Measurements from ENCODE around the gene GHSR.

GHSR gene

DNA sequence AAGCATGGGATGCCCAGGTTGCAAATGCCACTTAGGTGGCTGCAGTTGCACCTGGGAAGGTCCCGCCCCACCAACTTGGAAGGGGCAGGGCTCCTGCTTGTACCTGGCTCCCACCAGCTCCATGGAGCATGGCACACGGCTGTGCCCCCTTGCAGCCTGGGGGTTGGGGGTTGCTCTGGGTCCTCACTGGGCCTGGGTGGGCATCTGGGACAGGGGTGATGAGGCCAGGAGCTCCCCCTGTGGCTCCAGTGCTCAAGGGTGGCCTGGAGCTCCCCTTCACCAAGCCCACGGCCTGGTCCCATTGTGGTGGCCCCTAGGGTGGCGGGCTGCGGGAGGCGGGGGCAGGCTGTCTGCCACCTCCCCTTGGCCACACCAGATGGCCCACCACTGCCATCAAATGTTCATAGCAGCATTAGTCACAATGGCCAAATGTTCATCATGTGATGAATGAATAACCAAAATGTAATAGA is 36.7 kb downstream of the GHSR start:
- Histone ChIP-seq H4K91ac (ENCODE audit: low read depth, low read length, poor library complexity) (no peak overlapping the region), H2BK12ac (ENCODE audit: low read length) (no peak overlapping the region), H3K4ac (ENCODE audit: low read length) (peak overlapping the region; percentile 85), H3K23ac (ENCODE audit: low read depth, low read length, poor library complexity) (no peak overlapping the region), H2BK15ac (ENCODE audit: low read length) (no peak overlapping the region), H2BK5ac (ENCODE audit: low read length) (no peak overlapping the region), H2BK120ac (ENCODE audit: low read depth, low read length) (no peak overlapping the region), H3K36me3 (replicated peaks in 1 of 2; ENCODE audit: control insufficient read depth in 2 of 2, insufficient read depth in 2 of 2, low read length in 2 of 2) (no peaks in the 10 kb centered on the region), H3K27me3 (ENCODE audit: control insufficient read depth in 3 of 3, insufficient read depth in 3 of 3, low read depth in 1 of 3, low read length in 3 of 3) (no peaks in the 10 kb centered on the region), H3K9ac (ENCODE audit: low read depth, low read length, poor library complexity) (no peak overlapping the region), H3K4me1 (ENCODE audit: control insufficient read depth in 2 of 2, insufficient read depth in 1 of 2, low read depth in 1 of 2, low read length in 2 of 2) (no peaks in the 10 kb centered on the region), H3K14ac (ENCODE audit: low read length) (peak overlapping the region; percentile 44), H3K4me3 (ENCODE audit: low read length in 2 of 2) (peak overlapping the region in 1 of 2 donors; percentile 47), H4K8ac (ENCODE audit: low read depth, low read length) (no peak overlapping the region), H3K79me1 (ENCODE audit: low read depth, low read length) (no peaks in the 10 kb centered on the region), H3K4me2 (ENCODE audit: insufficient read depth, low read length, poor library complexity, severe bottlenecking) (no peak overlapping the region), H2AK5ac (ENCODE audit: low read depth, low read length) (no peak overlapping the region), H3K18ac (ENCODE audit: low read length) (peak overlapping the region; percentile 67), H2AFZ (ENCODE audit: low read length) (no peak overlapping the region), H3K9me3 (replicated peaks in 1 of 2; ENCODE audit: control insufficient read depth in 2 of 2, insufficient read depth in 1 of 2, low read depth in 1 of 2, low read length in 2 of 2) (no peaks in the 10 kb centered on the region), H3K27ac (replicated peaks; ENCODE audit: low read length) (no peak overlapping the region)
- no CpG with 5 or more reads among the region's 6 CpGs for WGBS, 2 donors (ENCODE audit: extremely low coverage in 2 of 2, insufficient read length in 2 of 2, insufficient replicate concordance in 1 of 2)
- DNase-seq (ENCODE audit: low spot score): no peak

DNA sequence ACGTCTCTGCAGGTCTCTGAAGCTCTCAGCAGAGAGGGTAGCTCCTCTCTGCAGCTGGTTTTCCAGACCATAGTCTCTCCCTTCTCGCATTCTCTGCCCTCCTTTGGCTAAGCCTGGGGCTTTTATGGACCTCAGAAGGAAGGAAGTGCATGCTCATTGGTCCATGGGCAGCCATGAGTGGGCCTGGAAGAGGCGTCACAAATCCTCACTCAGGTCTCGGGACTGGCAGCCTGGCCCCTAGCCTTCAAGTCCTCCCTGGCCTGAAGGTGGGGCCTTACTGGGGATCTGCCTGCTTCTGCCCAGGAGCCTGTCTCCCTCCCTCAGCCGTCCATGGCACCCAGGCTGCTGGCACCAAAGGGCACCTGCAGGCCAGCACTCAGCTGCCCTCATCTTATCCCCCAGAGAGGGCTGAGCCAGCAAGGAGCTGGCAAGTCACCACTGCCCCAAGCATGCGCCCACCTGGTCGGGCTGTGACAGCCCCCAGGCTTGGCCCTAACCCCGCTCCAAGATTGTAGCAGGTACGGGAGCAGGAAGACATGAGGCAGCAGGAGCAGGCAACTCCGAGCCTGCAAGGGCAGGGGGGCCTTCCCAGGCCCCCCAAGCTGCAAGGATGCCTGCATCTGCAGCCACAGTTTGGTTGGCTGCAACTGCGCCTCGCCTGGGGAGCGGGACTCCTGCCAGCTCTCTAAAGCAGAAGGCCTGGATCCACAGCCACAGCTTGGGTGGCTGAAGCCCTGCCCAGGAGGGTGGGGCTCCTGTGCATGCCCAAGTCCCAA is 37.4 kb downstream of the GHSR start:
- no peak overlapping the region for H4K91ac ChIP-seq (ENCODE audit: low read depth, low read length, poor library complexity)
- H3K4ac ChIP-seq (ENCODE audit: low read length): no peak overlapping the region
- H3K23ac ChIP-seq (ENCODE audit: low read depth, low read length, poor library complexity): no peak overlapping the region
- no peak overlapping the region for H4K8ac ChIP-seq (ENCODE audit: low read depth, low read length)
- no peaks in the 10 kb centered on the region for H3K4me1 ChIP-seq (ENCODE audit: control insufficient read depth in 2 of 2, insufficient read depth in 1 of 2, low read depth in 1 of 2, low read length in 2 of 2)
- DNase-seq (ENCODE audit: low spot score): no peak
- no peaks in the 10 kb centered on the region for H3K9me3 ChIP-seq (replicated peaks in 1 of 2; ENCODE audit: control insufficient read depth in 2 of 2, insufficient read depth in 1 of 2, low read depth in 1 of 2, low read length in 2 of 2)
- H2BK120ac ChIP-seq (ENCODE audit: low read depth, low read length): no peak overlapping the region
- no peaks in the 10 kb centered on the region for H3K79me1 ChIP-seq (ENCODE audit: low read depth, low read length)
- no peak overlapping the region for H3K9ac ChIP-seq (ENCODE audit: low read depth, low read length, poor library complexity)
- no peak overlapping the region for H2BK5ac ChIP-seq (ENCODE audit: low read length)
- no peaks in the 10 kb centered on the region for H3K36me3 ChIP-seq (replicated peaks in 1 of 2; ENCODE audit: control insufficient read depth in 2 of 2, insufficient read depth in 2 of 2, low read length in 2 of 2)
- peak overlapping the region; percentile 5 for H3K18ac ChIP-seq (ENCODE audit: low read length)
- no peak overlapping the region for H3K27ac ChIP-seq (replicated peaks; ENCODE audit: low read length)
- H2AFZ ChIP-seq (ENCODE audit: low read length): no peak overlapping the region
- no peak overlapping the region for H3K4me2 ChIP-seq (ENCODE audit: insufficient read depth, low read length, poor library complexity, severe bottlenecking)
- H2AK5ac ChIP-seq (ENCODE audit: low read depth, low read length): no peak overlapping the region
- no CpG with 5 or more reads among the region's 13 CpGs for WGBS, 2 donors (ENCODE audit: extremely low coverage in 2 of 2, insufficient read length in 2 of 2, insufficient replicate concordance in 1 of 2)
- H3K14ac ChIP-seq (ENCODE audit: low read length): peak overlapping the region; percentile 73
- H3K4me3 ChIP-seq (ENCODE audit: low read length in 2 of 2): peak overlapping the region in 1 of 2 donors; percentile 47
- H3K27me3 ChIP-seq (ENCODE audit: control insufficient read depth in 3 of 3, insufficient read depth in 3 of 3, low read depth in 1 of 3, low read length in 3 of 3): no peaks in the 10 kb centered on the region
- H2BK12ac ChIP-seq (ENCODE audit: low read length): no peak overlapping the region
- no peak overlapping the region for H2BK15ac ChIP-seq (ENCODE audit: low read length)

DNA sequence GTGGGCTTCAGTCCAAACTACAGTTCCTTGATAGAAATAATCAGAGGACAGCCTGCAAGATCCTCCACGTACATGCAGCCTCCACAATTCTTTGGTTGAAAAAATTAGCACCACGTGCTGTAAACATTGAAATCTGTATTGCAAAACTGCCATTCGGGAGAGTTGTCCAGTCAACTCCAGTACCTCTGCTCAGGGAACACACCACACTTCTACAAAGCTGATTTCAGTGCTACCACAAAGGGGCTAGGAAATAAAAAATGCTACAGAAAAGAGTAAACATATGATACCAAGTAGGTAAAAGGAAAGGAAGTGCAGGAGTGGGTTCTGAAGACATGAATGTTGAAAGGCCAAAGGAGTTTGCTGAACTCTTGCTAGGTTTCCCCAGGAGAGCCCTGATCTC is 40.4 kb downstream of the GHSR start:
- Histone ChIP-seq H4K8ac (ENCODE audit: low read depth, low read length) (no peak overlapping the region), H3K9ac (ENCODE audit: low read depth, low read length, poor library complexity) (no peak overlapping the region), H2AFZ (ENCODE audit: low read length) (no peak overlapping the region), H2AK5ac (ENCODE audit: low read depth, low read length) (no peak overlapping the region), H3K23ac (ENCODE audit: low read depth, low read length, poor library complexity) (no peak overlapping the region), H2BK15ac (ENCODE audit: low read length) (no peak overlapping the region), H2BK120ac (ENCODE audit: low read depth, low read length) (no peak overlapping the region), H3K4ac (ENCODE audit: low read length) (no peak overlapping the region), H2BK5ac (ENCODE audit: low read length) (no peak overlapping the region), H3K4me2 (ENCODE audit: insufficient read depth, low read length, poor library complexity, severe bottlenecking) (no peak overlapping the region), H3K4me1 (ENCODE audit: control insufficient read depth in 2 of 2, insufficient read depth in 1 of 2, low read depth in 1 of 2, low read length in 2 of 2) (no peaks in the 10 kb centered on the region), H3K27ac (replicated peaks; ENCODE audit: low read length) (no peak overlapping the region), H3K9me3 (replicated peaks in 1 of 2; ENCODE audit: control insufficient read depth in 2 of 2, insufficient read depth in 1 of 2, low read depth in 1 of 2, low read length in 2 of 2) (peaks cover 0 to 2% of the 10 kb centered on the region in 2 donors), H3K27me3 (ENCODE audit: control insufficient read depth in 3 of 3, insufficient read depth in 3 of 3, low read depth in 1 of 3, low read length in 3 of 3) (no peaks in the 10 kb centered on the region), H3K79me1 (ENCODE audit: low read depth, low read length) (no peaks in the 10 kb centered on the region), H2BK12ac (ENCODE audit: low read length) (no peak overlapping the region), H4K91ac (ENCODE audit: low read depth, low read length, poor library complexity) (no peak overlapping the region), H3K14ac (ENCODE audit: low read length) (no peak overlapping the region), H3K36me3 (replicated peaks in 1 of 2; ENCODE audit: control insufficient read depth in 2 of 2, insufficient read depth in 2 of 2, low read length in 2 of 2) (no peaks in the 10 kb centered on the region), H3K18ac (ENCODE audit: low read length) (no peak overlapping the region), H3K4me3 (ENCODE audit: low read length in 2 of 2) (no peak overlapping the region)
- no peak for DNase-seq (ENCODE audit: low spot score)
- no CpG with 5 or more reads among the region's 3 CpGs for whole genome bisulfite sequencing, 2 donors (ENCODE audit: extremely low coverage in 2 of 2, insufficient read length in 2 of 2, insufficient replicate concordance in 1 of 2)

DNA sequence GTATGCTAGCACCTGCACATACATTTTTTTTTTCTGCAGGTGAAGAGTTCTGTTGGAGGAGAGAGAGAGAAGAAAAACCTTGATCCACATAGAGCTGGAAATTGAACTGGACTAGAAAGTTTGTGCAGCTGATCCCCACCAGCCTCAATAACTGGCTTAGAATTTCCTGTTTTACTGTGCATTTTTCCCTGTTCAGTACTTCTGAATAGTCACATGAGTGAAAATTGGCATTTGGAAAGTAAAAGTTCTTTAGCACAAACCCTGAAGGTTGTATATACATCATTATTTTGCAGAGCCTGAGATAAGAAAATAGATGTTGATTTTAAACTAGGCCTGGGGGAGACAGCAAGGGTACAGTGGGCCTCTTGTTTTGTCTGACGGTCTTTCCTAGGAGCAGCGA is 42.3 kb downstream of the GHSR start:
- Histone ChIP-seq H3K36me3 (replicated peaks in 1 of 2; ENCODE audit: control insufficient read depth in 2 of 2, insufficient read depth in 2 of 2, low read length in 2 of 2) (peaks cover 0 to 9% of the 10 kb centered on the region in 2 donors), H4K91ac (ENCODE audit: low read depth, low read length, poor library complexity) (no peak overlapping the region), H3K27ac (replicated peaks; ENCODE audit: low read length) (no peak overlapping the region), H3K9ac (ENCODE audit: low read depth, low read length, poor library complexity) (no peak overlapping the region), H4K8ac (ENCODE audit: low read depth, low read length) (no peak overlapping the region), H3K4me1 (ENCODE audit: control insufficient read depth in 2 of 2, insufficient read depth in 1 of 2, low read depth in 1 of 2, low read length in 2 of 2) (no peaks in the 10 kb centered on the region), H3K27me3 (ENCODE audit: control insufficient read depth in 3 of 3, insufficient read depth in 3 of 3, low read depth in 1 of 3, low read length in 3 of 3) (no peaks in the 10 kb centered on the region), H3K14ac (ENCODE audit: low read length) (no peak overlapping the region), H3K23ac (ENCODE audit: low read depth, low read length, poor library complexity) (no peak overlapping the region), H3K9me3 (replicated peaks in 1 of 2; ENCODE audit: control insufficient read depth in 2 of 2, insufficient read depth in 1 of 2, low read depth in 1 of 2, low read length in 2 of 2) (peaks cover 0 to 3% of the 10 kb centered on the region in 2 donors), H2BK120ac (ENCODE audit: low read depth, low read length) (no peak overlapping the region), H2BK15ac (ENCODE audit: low read length) (no peak overlapping the region), H3K4me2 (ENCODE audit: insufficient read depth, low read length, poor library complexity, severe bottlenecking) (no peak overlapping the region), H3K4ac (ENCODE audit: low read length) (no peak overlapping the region), H2BK12ac (ENCODE audit: low read length) (no peak overlapping the region), H2AFZ (ENCODE audit: low read length) (no peak overlapping the region), H2BK5ac (ENCODE audit: low read length) (no peak overlapping the region), H3K4me3 (ENCODE audit: low read length in 2 of 2) (no peak overlapping the region), H2AK5ac (ENCODE audit: low read depth, low read length) (no peak overlapping the region), H3K79me1 (ENCODE audit: low read depth, low read length) (no peaks in the 10 kb centered on the region), H3K18ac (ENCODE audit: low read length) (no peak overlapping the region)
- no CpG with 5 or more reads among the region's 2 CpGs for WGBS, 2 donors (ENCODE audit: extremely low coverage in 2 of 2, insufficient read length in 2 of 2, insufficient replicate concordance in 1 of 2)
- DNase-seq (ENCODE audit: low spot score): no peak
